Chondrocyte (in vitro differentiated cells): Measurements from ENCODE around the gene SF3B2. TPM values are rescaled to one million over a fixed set of nuclear protein-coding genes. Genes with fewer than 3 reads are reported as not detected.

Source experiments
- DNase-seq: peaks from one replicate; pipeline ENCODE4 v3.0.0; 2021; ENCODE audit warnings: mixed read lengths, low spot score
- H3K27ac Mint-ChIP-seq: one replicate; pipeline ENCODE4 v1.8.0; 2021; ENCODE audit warnings: mild to moderate bottlenecking, moderate library complexity, mixed read lengths; ENCODE audit not compliant: unreplicated experiment
- H3K27me3 Mint-ChIP-seq: 2 replicates; pipeline ENCODE4 v1.8.0; 2021; ENCODE audit warnings: low read depth, mixed read lengths
- H3K36me3 Mint-ChIP-seq: 2 replicates; pipeline ENCODE4 v1.8.0; 2021; ENCODE audit warnings: low read depth, mixed read lengths
- H3K4me1 Mint-ChIP-seq: 2 replicates; pipeline ENCODE4 v1.8.0; 2021; ENCODE audit warnings: low read depth, mild to moderate bottlenecking, mixed read lengths
- H3K4me3 Mint-ChIP-seq: one replicate; pipeline ENCODE4 v1.8.0; 2021; ENCODE audit warnings: mild to moderate bottlenecking, moderate library complexity, mixed read lengths; ENCODE audit not compliant: unreplicated experiment
- H3K9me3 Mint-ChIP-seq: 2 replicates; pipeline ENCODE4 v1.8.0; 2021; ENCODE audit warnings: low read depth, mixed read lengths
- CTCF ChIP-seq: fragments of 200-600 bp; sonication (generic); IDR thresholded peaks from 2 replicates; pipeline ENCODE4 v1.5.0; 2021; ENCODE audit warnings: antibody characterized with exemption, mild to moderate bottlenecking, moderate library complexity
- long read RNA-seq: library from polyadenylated mRNA; stranded (forward); transcript quantifications from one replicate; pipeline ENCODE4 v2.0.0, GENCODE V29; 2021
- total RNA-seq: library from RNA; stranded (reverse); gene quantifications from 3 replicates; pipeline ENCODE4 v1.2.1, GENCODE V29; 2021

Gene SF3B2
- total RNA-seq, result 142 to 169 TPM (median 143 TPM) in 3 replicates
- long read RNA-seq, transcript SF3B2-201 (22 exons, 2,903 nt), result major isoform, 212 of 269 reads
- long read RNA-seq, partial matches to known transcripts, result 20 of 269 reads
- long read RNA-seq, other reads (novel, unspliced or antisense), result 37 of 269 reads

GRCh38 chr11:66051766-66052663 is at the start of gene SF3B2:
Gene SF3B2 (plus strand): TSS chr11:66052364. CDS start chr11:66052385, 21 bp downstream.
- Mint-ChIP-seq H3K4me3 (peak within 1 kb of the TSS; percentile 99), H3K4me1 (peaks cover 49% of the 10 kb centered on the region), H3K36me3 (peaks cover 14% of the 10 kb centered on the region), H3K27me3 (no peaks in the 10 kb centered on the region), H3K27ac (peak within 1 kb of the TSS; percentile 99), H3K9me3 (no peaks in the 10 kb centered on the region)
- TF ChIP-seq CTCF, result no peak
- DNase-seq, result peak; percentile 99

- peaks cover 20% of the 10 kb centered on the region for H3K36me3 Mint-ChIP-seq
- peak overlapping the region; percentile 99 for H3K27ac Mint-ChIP-seq
- peak; percentile 30 for TF ChIP-seq CTCF
- DNase-seq, result no peak
- H3K4me3 Mint-ChIP-seq, result peak overlapping the region; percentile 99
- peaks cover 26% of the 10 kb centered on the region for H3K4me1 Mint-ChIP-seq
- H3K9me3 Mint-ChIP-seq, result no peaks in the 10 kb centered on the region
- no peaks in the 10 kb centered on the region for H3K27me3 Mint-ChIP-seq
Observed at GRCh38 chr11:66002648-66003225, 49.4 kb upstream of the SF3B2 start.

GRCh38 chr11:66003291-66003690 is 48.9 kb upstream of the SF3B2 start:
- H3K36me3 Mint-ChIP-seq, result peaks cover 16% of the 10 kb centered on the region
- peaks cover 26% of the 10 kb centered on the region for H3K4me1 Mint-ChIP-seq
- H3K4me3 Mint-ChIP-seq, result peak overlapping the region; percentile 99
- no peaks in the 10 kb centered on the region for H3K27me3 Mint-ChIP-seq
- H3K27ac Mint-ChIP-seq, result peak overlapping the region; percentile 86
- TF ChIP-seq CTCF, result no peak
- no peak for DNase-seq
- H3K9me3 Mint-ChIP-seq, result no peaks in the 10 kb centered on the region

GRCh38 chr11:66004186-66004585 is 48.0 kb upstream of the SF3B2 start:
- DNase-seq, result no peak
- H3K9me3 Mint-ChIP-seq, result no peaks in the 10 kb centered on the region
- H3K27ac Mint-ChIP-seq, result no peak overlapping the region
- no peaks in the 10 kb centered on the region for H3K27me3 Mint-ChIP-seq
- peaks cover 9% of the 10 kb centered on the region for H3K36me3 Mint-ChIP-seq
- peaks cover 30% of the 10 kb centered on the region for H3K4me1 Mint-ChIP-seq
- H3K4me3 Mint-ChIP-seq, result peak overlapping the region; percentile 22
- TF ChIP-seq CTCF, result no peak

- no peak overlapping the region for H3K4me3 Mint-ChIP-seq
- peaks cover 22% of the 10 kb centered on the region for H3K4me1 Mint-ChIP-seq
- no peak for TF ChIP-seq CTCF
- H3K36me3 Mint-ChIP-seq, result peaks cover 4% of the 10 kb centered on the region
- no peaks in the 10 kb centered on the region for H3K9me3 Mint-ChIP-seq
- no peak for DNase-seq
- H3K27me3 Mint-ChIP-seq, result no peaks in the 10 kb centered on the region
- peak overlapping the region; percentile 57 for H3K27ac Mint-ChIP-seq
Observed at GRCh38 chr11:66006134-66006890, 45.9 kb upstream of the SF3B2 start.
